Measurements from ENCODE around the gene HNRNPLL.
"Not testable (repeated sequence)": the region's sequence is repeated elsewhere in the genome, so short reads cannot be mapped to it uniquely, and the experiment has no call there.

HNRNPLL gene

DNA sequence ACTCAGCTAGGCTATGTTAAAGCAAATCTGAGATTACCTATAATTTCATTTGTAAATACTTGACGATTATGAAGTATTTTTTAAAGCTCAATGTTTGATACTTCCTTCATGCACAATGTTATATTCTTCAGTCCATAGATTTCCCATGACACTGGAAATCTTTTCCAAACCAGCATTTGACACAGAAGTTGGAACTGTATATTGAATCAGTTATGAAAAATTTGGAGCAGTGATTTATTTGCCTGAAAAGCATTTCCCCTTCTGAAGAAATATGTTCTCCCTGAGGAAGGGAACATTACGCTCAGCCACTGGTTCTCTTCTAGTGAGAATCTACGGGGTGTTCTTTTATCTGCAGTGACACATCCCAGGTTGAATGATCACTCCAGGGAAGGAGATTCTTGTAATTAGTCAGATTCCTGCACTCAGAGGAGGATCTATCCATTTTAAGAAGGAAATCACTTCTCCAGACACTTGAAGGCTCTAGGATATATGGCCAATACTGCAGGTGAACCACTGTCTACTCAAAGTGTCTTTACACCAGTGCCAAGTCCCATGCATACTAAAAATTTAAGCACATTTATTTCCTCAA is 64.7 kb downstream of the HNRNPLL start:
- H3K27me3 ChIP-seq (replicated peaks; ENCODE audit: control insufficient read depth, insufficient read depth, low read length) = no peaks in the 10 kb centered on the region
- no peaks in the 10 kb centered on the region for H3K36me3 ChIP-seq (ENCODE audit: control insufficient read depth, insufficient read depth, low read length)
- DNase-seq (ENCODE audit: extremely low read depth, insufficient read length) = no peak
- H3K4me3 ChIP-seq (replicated peaks; ENCODE audit: low read depth, low read length) = no peak overlapping the region
- TF ChIP-seq, protein P1, sequence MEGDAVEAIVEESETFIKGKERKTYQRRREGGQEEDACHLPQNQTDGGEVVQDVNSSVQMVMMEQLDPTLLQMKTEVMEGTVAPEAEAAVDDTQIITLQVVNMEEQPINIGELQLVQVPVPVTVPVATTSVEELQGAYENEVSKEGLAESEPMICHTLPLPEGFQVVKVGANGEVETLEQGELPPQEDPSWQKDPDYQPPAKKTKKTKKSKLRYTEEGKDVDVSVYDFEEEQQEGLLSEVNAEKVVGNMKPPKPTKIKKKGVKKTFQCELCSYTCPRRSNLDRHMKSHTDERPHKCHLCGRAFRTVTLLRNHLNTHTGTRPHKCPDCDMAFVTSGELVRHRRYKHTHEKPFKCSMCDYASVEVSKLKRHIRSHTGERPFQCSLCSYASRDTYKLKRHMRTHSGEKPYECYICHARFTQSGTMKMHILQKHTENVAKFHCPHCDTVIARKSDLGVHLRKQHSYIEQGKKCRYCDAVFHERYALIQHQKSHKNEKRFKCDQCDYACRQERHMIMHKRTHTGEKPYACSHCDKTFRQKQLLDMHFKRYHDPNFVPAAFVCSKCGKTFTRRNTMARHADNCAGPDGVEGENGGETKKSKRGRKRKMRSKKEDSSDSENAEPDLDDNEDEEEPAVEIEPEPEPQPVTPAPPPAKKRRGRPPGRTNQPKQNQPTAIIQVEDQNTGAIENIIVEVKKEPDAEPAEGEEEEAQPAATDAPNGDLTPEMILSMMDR (IDR thresholded peaks at IDR 0.05; ENCODE audit: insufficient read depth, low read length, poor library complexity, severe bottlenecking) = no peak

DNA sequence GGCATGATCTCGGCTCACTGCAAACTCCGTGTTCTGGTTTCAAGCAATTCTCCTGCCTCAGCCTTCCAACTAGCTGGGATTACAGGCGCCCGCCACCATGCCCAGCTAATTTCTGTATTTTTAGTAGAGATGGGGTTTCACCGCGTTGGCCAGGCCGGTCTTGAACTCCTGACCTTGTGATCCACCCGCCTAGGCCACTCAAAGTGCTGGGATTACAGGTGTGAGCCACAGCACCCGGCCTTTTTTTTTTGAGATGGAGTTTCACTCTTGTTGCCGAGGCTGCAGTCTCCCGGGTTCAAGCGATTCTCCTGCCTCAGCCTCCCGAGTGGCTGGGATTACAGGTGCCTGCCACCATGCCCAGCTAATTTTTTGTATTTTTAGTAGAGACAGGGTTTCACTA is 65.4 kb downstream of the HNRNPLL start:
- H3K36me3 ChIP-seq (ENCODE audit: control insufficient read depth, insufficient read depth, low read length); H3K4me3 ChIP-seq (replicated peaks; ENCODE audit: low read depth, low read length); H3K27me3 ChIP-seq (replicated peaks; ENCODE audit: control insufficient read depth, insufficient read depth, low read length); DNase-seq (ENCODE audit: extremely low read depth, insufficient read length): not testable (repeated sequence)

DNA sequence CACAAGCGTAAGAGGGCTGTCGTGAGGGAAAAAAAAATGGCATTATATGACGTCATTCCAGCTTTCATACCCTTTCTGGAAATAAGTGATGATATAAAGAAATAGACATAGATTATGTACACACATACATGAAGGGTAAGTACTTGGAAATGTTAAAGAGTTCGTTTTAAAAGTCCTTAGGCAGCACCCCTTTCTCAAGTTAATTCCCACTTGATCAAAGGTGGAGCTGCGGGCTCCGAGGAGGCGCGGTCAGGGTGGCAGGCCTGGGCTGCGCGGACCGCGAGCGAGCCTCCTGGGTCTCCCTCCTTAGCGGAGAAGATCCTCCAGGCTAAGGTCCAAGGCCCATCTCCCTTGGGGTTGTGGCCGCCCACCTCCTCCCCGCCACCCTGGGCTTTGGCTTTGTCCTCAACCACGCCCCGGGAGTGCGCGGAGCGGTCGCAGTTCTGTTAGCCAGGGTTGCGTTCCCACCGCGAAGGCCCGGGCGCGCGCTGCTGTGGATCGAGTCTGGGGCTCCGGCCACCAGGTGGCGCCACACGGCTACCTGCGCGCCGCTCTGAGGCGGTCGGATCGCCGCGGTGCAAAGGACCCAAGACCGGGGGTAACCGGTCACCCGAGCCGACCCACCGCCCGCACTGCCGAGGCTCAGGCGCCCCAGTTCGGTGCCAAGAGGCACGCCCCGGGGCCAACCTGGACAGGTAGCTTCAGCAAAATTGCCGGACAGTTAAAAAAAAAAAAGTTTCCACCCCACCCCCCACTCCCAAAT is 66.8 kb downstream of the HNRNPLL start:
- peak; percentile 75 for DNase-seq (ENCODE audit: extremely low read depth, insufficient read length)
- Histone ChIP-seq H3K27me3 (replicated peaks; ENCODE audit: control insufficient read depth, insufficient read depth, low read length) (no peaks in the 10 kb centered on the region), H3K36me3 (ENCODE audit: control insufficient read depth, insufficient read depth, low read length) (no peaks in the 10 kb centered on the region), H3K4me3 (replicated peaks; ENCODE audit: low read depth, low read length) (peak overlapping the region; percentile 48)
- TF ChIP-seq, protein P1 (IDR thresholded peaks at IDR 0.05; ENCODE audit: insufficient read depth, low read length, poor library complexity, severe bottlenecking) = peak; percentile 82

DNA sequence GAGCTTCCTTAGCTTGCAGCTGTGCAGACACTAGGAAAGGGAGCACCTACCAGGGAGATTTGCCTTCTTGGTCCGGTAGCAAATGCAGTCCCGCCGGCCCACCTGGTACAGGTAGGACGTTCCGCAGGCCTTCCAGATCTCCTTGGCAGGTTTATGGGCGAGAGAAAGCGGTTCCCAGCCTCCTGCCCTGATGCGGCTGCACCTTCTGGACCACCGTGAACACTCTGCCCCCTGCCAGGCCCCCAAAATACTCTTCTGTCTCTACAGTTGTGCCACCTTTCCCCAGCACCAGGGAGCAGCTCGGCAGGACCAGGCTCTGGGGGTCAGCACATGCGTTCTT is 67.4 kb downstream of the HNRNPLL start:
- H3K4me3 ChIP-seq (replicated peaks; ENCODE audit: low read depth, low read length) = no peak overlapping the region
- no peaks in the 10 kb centered on the region for H3K27me3 ChIP-seq (replicated peaks; ENCODE audit: control insufficient read depth, insufficient read depth, low read length)
- no peak for DNase-seq (ENCODE audit: extremely low read depth, insufficient read length)
- TF ChIP-seq, protein P1 (IDR thresholded peaks at IDR 0.05; ENCODE audit: insufficient read depth, low read length, poor library complexity, severe bottlenecking) = no peak
- no peaks in the 10 kb centered on the region for H3K36me3 ChIP-seq (ENCODE audit: control insufficient read depth, insufficient read depth, low read length)

DNA sequence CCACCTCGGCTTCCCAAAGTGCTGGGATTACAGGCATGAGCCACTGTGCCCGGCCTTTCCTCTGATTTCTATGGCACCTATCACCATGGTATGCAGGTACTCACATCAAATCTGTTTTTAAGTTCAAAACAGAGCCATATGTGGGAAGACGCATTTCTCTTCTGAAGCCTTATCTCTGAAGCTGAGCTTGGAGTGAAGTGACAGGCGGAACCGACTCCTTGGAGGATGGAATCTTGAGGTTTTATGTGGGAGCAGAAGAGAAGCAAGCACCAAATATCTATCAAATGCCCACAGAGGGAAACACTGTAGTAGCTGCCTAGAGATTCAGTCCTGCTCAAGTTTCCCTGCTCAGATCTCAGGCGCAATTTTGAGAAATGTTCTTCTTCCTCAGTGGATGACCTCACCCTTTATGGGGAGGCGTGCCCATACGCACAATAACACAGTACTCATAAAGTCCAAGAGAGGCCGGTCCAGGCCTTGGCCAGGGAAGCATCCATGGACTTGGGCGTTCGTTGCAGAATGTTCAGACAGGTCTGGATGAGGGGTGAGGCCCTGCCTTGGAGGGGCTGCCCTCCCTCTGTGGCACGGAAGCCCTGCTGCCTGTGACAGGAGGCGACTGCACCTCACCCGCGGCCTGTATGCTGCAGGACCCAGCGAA is 67.9 kb downstream of the HNRNPLL start:
- DNase-seq (ENCODE audit: extremely low read depth, insufficient read length) = no peak
- TF ChIP-seq, protein P1 (IDR thresholded peaks at IDR 0.05; ENCODE audit: insufficient read depth, low read length, poor library complexity, severe bottlenecking) = no peak

More for the DNA sequence above, 67.9 kb downstream of the HNRNPLL start:
- Histone ChIP-seq H3K36me3 (ENCODE audit: control insufficient read depth, insufficient read depth, low read length) (no peaks in the 10 kb centered on the region), H3K4me3 (replicated peaks; ENCODE audit: low read depth, low read length) (no peak overlapping the region), H3K27me3 (replicated peaks; ENCODE audit: control insufficient read depth, insufficient read depth, low read length) (no peaks in the 10 kb centered on the region)

Data from GM06990 (cell line).